HG02623 (cell line): ENCODE results near the gene RNF175.
A peak's percentile ranks its signal among the peaks of the same experiment; 100 is the strongest.
"Not testable (repeated sequence)": the region's sequence is repeated elsewhere in the genome, so short reads cannot be mapped to it uniquely, and the experiment has no call there.

Experiments
- ATAC-seq: cut with Tn5 transposase; IDR thresholded peaks from one replicate; pipeline ENCODE4 v1.9.1; 2021; ENCODE audit warnings: moderate library complexity; ENCODE audit not compliant: unreplicated experiment

Gene RNF175

GRCh38 chr4:153684971-153685371, 74.9 kb downstream of the RNF175 start:
- no peak for ATAC-seq

GRCh38 chr4:153684182-153684970, 75.4 kb downstream of the RNF175 start, which contains the start of gene TLR2:
Gene TLR2, plus strand, starts transcription at chr4:153684280. Its CDS starts 18,628 bp downstream, at chr4:153702908.
- ATAC-seq, result peak; percentile 86

- ATAC-seq, result no peak
These were observed 76.1 kb downstream of the RNF175 start for GRCh38 chr4:153683763-153684181.

GRCh38 chr4:153679486-153679885, 80.3 kb downstream of the RNF175 start:
- ATAC-seq, result no peak

- no peak for ATAC-seq
These were observed 82.8 kb downstream of the RNF175 start for GRCh38 chr4:153676984-153677383.

- no peak for ATAC-seq
These were observed 83.3 kb downstream of the RNF175 start for GRCh38 chr4:153676486-153676885.

GRCh38 chr4:153669838-153670237, 90.0 kb downstream of the RNF175 start:
- no peak for ATAC-seq

GRCh38 chr4:153668647-153669046, 91.2 kb downstream of the RNF175 start:
- no peak for ATAC-seq

GRCh38 chr4:153666505-153666904, 93.3 kb downstream of the RNF175 start:
- ATAC-seq, result not testable (repeated sequence)

GRCh38 chr4:153663667-153664066, 96.2 kb downstream of the RNF175 start:
- ATAC-seq, result no peak

GRCh38 chr4:153661908-153662307, 97.9 kb downstream of the RNF175 start:
- no peak for ATAC-seq

- no peak for ATAC-seq
These were observed 98.5 kb downstream of the RNF175 start for GRCh38 chr4:153661215-153661822.
